CD14-positive monocyte (primary cell): ENCODE data around the gene ODC1. TPM values are rescaled to one million over a fixed set of nuclear protein-coding genes. Genes with fewer than 3 reads are reported as not detected.

Experiments used
- DNase-seq, 3 donors: peaks; one replicate each; pipeline ENCODE4 v3.0.0-alpha.2; 2011 to 2022
- H2AFZ ChIP-seq: 2 replicates; pipeline ENCODE4 v1.6.0; 2012; ENCODE audit warnings: mild to moderate bottlenecking, low read depth, low read length, inconsistent platforms; ENCODE audit not compliant: insufficient read depth, poor library complexity, severe bottlenecking
- H3K27ac ChIP-seq, 2 donors: 1 replicate in 1 of 2; 2 replicates in 1 of 2; pipeline ENCODE4 v1.5.1; 2012 to 2013; ENCODE audit warnings: low read length in 2 of 2, control low read depth in 1 of 2, inconsistent platforms in 1 of 2, low read depth in 1 of 2, mild to moderate bottlenecking in 1 of 2
- H3K27me3 ChIP-seq, 2 donors: one replicate each; pipeline versions ENCODE4 v1.6.0 to v1.6.1; 2011 to 2013; ENCODE audit warnings: low read length in 2 of 2; ENCODE audit not compliant: control insufficient read depth in 2 of 2, insufficient read depth in 2 of 2
- H3K36me3 ChIP-seq, 2 donors: replicated peaks in 1 of 2; 1 replicate in 1 of 2; 2 replicates in 1 of 2; pipeline versions ENCODE4 v1.5.1 to v1.6.1; 2012 to 2013; ENCODE audit warnings: low read length in 2 of 2, control low read depth in 1 of 2, inconsistent platforms in 1 of 2, mild to moderate bottlenecking in 1 of 2; ENCODE audit not compliant: insufficient read depth in 2 of 2, control insufficient read depth in 1 of 2
- H3K4me1 ChIP-seq, 2 donors: 1 replicate in 1 of 2; 2 replicates in 1 of 2; pipeline versions ENCODE4 v1.5.1 to v1.6.1; 2012 to 2013; ENCODE audit warnings: low read length in 2 of 2, control low read depth in 1 of 2, inconsistent platforms in 1 of 2, mild to moderate bottlenecking in 1 of 2, moderate library complexity in 1 of 2; ENCODE audit not compliant: insufficient read depth in 2 of 2, control insufficient read depth in 1 of 2
- H3K4me2 ChIP-seq: replicated peaks from 2 replicates; pipeline ENCODE3; 2012; ENCODE audit warnings: low read length, moderate library complexity, mild to moderate bottlenecking; ENCODE audit not compliant: poor library complexity, severe bottlenecking; ENCODE audit errors: extremely low read depth
- H3K4me3 ChIP-seq, 3 experiments: fragments of 200-600 bp in 1 of 3; sonication (generic) in 1 of 3; replicated peaks in 1 of 3; 1 replicate in 2 of 3; 2 replicates in 1 of 3; pipeline ENCODE4 v1.5.1; 2011 to 2013; ENCODE audit warnings: low read length in 3 of 3, mild to moderate bottlenecking in 3 of 3, control low read depth in 2 of 3, low read depth in 2 of 3, inconsistent platforms in 1 of 3, moderate library complexity in 1 of 3
- H3K79me2 ChIP-seq: 2 replicates; pipeline ENCODE4 v1.6.0; 2012; ENCODE audit warnings: mild to moderate bottlenecking, control low read depth, inconsistent platforms, low read length, moderate library complexity; ENCODE audit not compliant: insufficient read depth
- H3K9ac ChIP-seq: 2 replicates; pipeline ENCODE4 v1.6.0; 2017; ENCODE audit warnings: low read length, mild to moderate bottlenecking; ENCODE audit not compliant: insufficient read depth, poor library complexity, severe bottlenecking
- H3K9me3 ChIP-seq, 2 donors: replicated peaks in 1 of 2; 1 replicate in 1 of 2; 2 replicates in 1 of 2; pipeline versions ENCODE4 v1.5.1 to v1.6.1; 2012 to 2013; ENCODE audit warnings: low read length in 2 of 2, control low read depth in 1 of 2; ENCODE audit not compliant: control insufficient read depth in 1 of 2, insufficient read depth in 1 of 2
- H4K20me1 ChIP-seq: 2 replicates; pipeline ENCODE4 v1.6.0; 2012; ENCODE audit warnings: mild to moderate bottlenecking, low read length, control low read depth, moderate library complexity; ENCODE audit not compliant: insufficient read depth
- H3K27ac Mint-ChIP-seq, 7 donors: one replicate each; pipeline ENCODE4 v1.8.0; 2020; ENCODE audit warnings: mild to moderate bottlenecking in 7 of 7, mixed read lengths in 7 of 7, moderate library complexity in 6 of 7, inconsistent platforms in 2 of 7
- H3K27me3 Mint-ChIP-seq, 3 donors: one replicate each; pipeline ENCODE4 v1.8.0; 2021 to 2022; ENCODE audit warnings: low read depth in 3 of 3, mild to moderate bottlenecking in 3 of 3, mixed read lengths in 3 of 3, moderate library complexity in 3 of 3, inconsistent platforms in 1 of 3
- H3K36me3 Mint-ChIP-seq, 2 donors: one replicate each; pipeline ENCODE4 v1.8.0; 2020; ENCODE audit warnings: mixed read lengths in 2 of 2, inconsistent platforms in 1 of 2, mild to moderate bottlenecking in 1 of 2
- H3K4me1 Mint-ChIP-seq: one replicate; pipeline ENCODE4 v1.8.0; 2020; ENCODE audit warnings: mild to moderate bottlenecking, mixed read lengths
- H3K4me3 Mint-ChIP-seq, 2 donors: one replicate each; pipeline ENCODE4 v1.8.0; 2020; ENCODE audit warnings: mild to moderate bottlenecking in 2 of 2, mixed read lengths in 2 of 2, moderate library complexity in 1 of 2
- H3K9me3 Mint-ChIP-seq, 7 donors: one replicate each; pipeline ENCODE4 v1.8.0; 2020 to 2022; ENCODE audit warnings: mixed read lengths in 7 of 7, mild to moderate bottlenecking in 6 of 7, moderate library complexity in 6 of 7, inconsistent platforms in 2 of 7
- CTCF ChIP-seq: fragments of 200-600 bp; IDR thresholded peaks from one replicate; pipeline ENCODE4 v1.8.0; 2022; ENCODE audit warnings: antibody characterized with exemption, mild to moderate bottlenecking
- WGBS: methylation state at CpG from one replicate; pipeline ENCODE4 v1.1.5; 2013; ENCODE audit warnings: missing lambda C conversion rate; ENCODE audit not compliant: insufficient coverage; 5-methylcytosine and 5-hydroxymethylcytosine counted together
- intact Hi-C, 2 donors: fragments of 100-400 bp; cut with micrococcal nuclease; formaldehyde crosslinking; loops; one replicate each; pipeline versions ENCODE4 v1.15.0 to v1.15.1; 2023
- polyA minus RNA-seq: library from RNA; depleted of rRNA, polyadenylated mRNA; stranded (reverse); fragments of >200 nt; gene quantifications from 2 replicates; pipeline ENCODE4 v1.2.3, GENCODE V29; 2012
- polyA plus RNA-seq, 3 donors: library from polyadenylated mRNA; depleted of rRNA in 1 of 3; unstranded in 2 of 3; stranded (reverse) in 1 of 3; fragments of 300-500 nt in 2 of 3; fragments of >200 nt in 1 of 3; fragmentation: Illumina TruSeq in 2 of 3; gene quantifications; 1 replicate in 2 of 3; 2 replicates in 1 of 3; pipeline ENCODE4 v1.2.3, GENCODE V29; 2012 to 2021
- total RNA-seq, 12 experiments: library from RNA in 1 of 12; stranded (reverse) in 1 of 12; fragments of 120-200 nt in 1 of 12; gene quantifications; one replicate each; pipeline ENCODE4 v1.2.4 and lab custom pipeline; 2013 to 2026; ENCODE audit warnings: mixed read lengths in 6 of 12, inconsistent platforms in 1 of 12

The ODC1 gene
- 27.5 TPM for total RNA-seq (2013)
- polyA plus RNA-seq, result 10 to 100 TPM; 22.7 to 27.3 (median 23.6) TPM
- 9.4 and 13.2 TPM in 2 replicates for polyA minus RNA-seq
- total RNA-seq (lab: John Stamatoyannopoulos, UW), result 23.4 to 123 (median 65.2) reads per million in 11 experiments

- H3K4me3 ChIP-seq, result peak within 1 kb of the TSS; percentile 50 to 74 (median 58)
- no peaks in the 10 kb centered on the region for H3K9me3 ChIP-seq
- H3K79me2 ChIP-seq, result peaks cover 20% of the 10 kb centered on the region
- peaks cover 40% of the 10 kb centered on the region for H3K4me1 Mint-ChIP-seq
- H3K27ac ChIP-seq, result peak within 1 kb of the TSS; percentile 75 to 83
- H3K27me3 ChIP-seq, result no peaks in the 10 kb centered on the region
- DNase-seq, result peak; percentile 61 to 87 (median 86)
- H3K36me3 Mint-ChIP-seq, result peaks cover 18 to 20% of the 10 kb centered on the region in 2 donors
- H4K20me1 ChIP-seq, result peaks cover 23% of the 10 kb centered on the region
- peak within 1 kb of the TSS; percentile 73 for H3K9ac ChIP-seq
- H3K4me3 Mint-ChIP-seq, result peak within 1 kb of the TSS; percentile 72 to 94
- H3K27me3 Mint-ChIP-seq, result no peaks in the 10 kb centered on the region
- intact Hi-C loops, result loop anchor here (5.0 to 10.0 kb wide), 2 partner anchors 326 to 493 kb away; partner anchors contain the start of genes GRHL1 (in 2 of the 2) and RRM2 (in 1 of the 2)
- peak within 1 kb of the TSS; percentile 85 for H3K4me2 ChIP-seq
- under 1% methylated on average over 83 of the region's 99 CpGs for WGBS
- H2AFZ ChIP-seq, result peak within 1 kb of the TSS; percentile 86
- peak within 1 kb of the TSS; percentile 69 to 88 (median 82) for H3K27ac Mint-ChIP-seq
- H3K36me3 ChIP-seq, result peaks cover 10 to 19% of the 10 kb centered on the region in 2 donors
- peaks cover 36 to 50% of the 10 kb centered on the region in 2 donors for H3K4me1 ChIP-seq
- no peaks in the 10 kb centered on the region for H3K9me3 Mint-ChIP-seq
- no peak for TF ChIP-seq CTCF
These were observed at the start of gene ODC1 for GRCh38 chr2:10447895-10448575. Gene ODC1, minus strand, starts transcription at chr2:10448327. Its CDS starts 3,295 bp downstream, at chr2:10445032.

- H3K9me3 Mint-ChIP-seq, result no peaks in the 10 kb centered on the region
- H3K4me3 Mint-ChIP-seq, result peak overlapping the region in 1 of 2 donors; percentile 24
- no peak for TF ChIP-seq CTCF
- Histone ChIP-seq H3K9ac (no peak overlapping the region), H3K27ac (no peak overlapping the region), H2AFZ (no peak overlapping the region), H3K27me3 (peaks cover 0 to 6% of the 10 kb centered on the region in 2 donors), H3K79me2 (no peaks in the 10 kb centered on the region), H3K4me3 (no peak overlapping the region), H3K4me1 (no peaks in the 10 kb centered on the region), H4K20me1 (no peaks in the 10 kb centered on the region), H3K4me2 (no peak overlapping the region), H3K36me3 (no peaks in the 10 kb centered on the region), H3K9me3 (no peaks in the 10 kb centered on the region)
- peaks cover 10 to 25% (median 19%) of the 10 kb centered on the region in 3 donors for H3K27me3 Mint-ChIP-seq
- H3K36me3 Mint-ChIP-seq, result no peaks in the 10 kb centered on the region
- peaks cover 3% of the 10 kb centered on the region for H3K4me1 Mint-ChIP-seq
- WGBS, result 70% methylated on average over 16 of the region's 24 CpGs
- intact Hi-C loops, result no loop called here
- DNase-seq, result peak in 1 of 3 donors; percentile 29
- peak overlapping the region in 2 of 7 donors; percentile 7 to 80 for H3K27ac Mint-ChIP-seq
These were observed 49.7 kb upstream of the ODC1 start for GRCh38 chr2:10497797-10498251.
